HUES6 (cell line): ENCODE measurements around the gene SMG5.

ENCODE experiments used
- H3K27ac ChIP-seq: 2 replicates; pipeline ENCODE4 v1.7.0; 2013; ENCODE audit warnings: low read depth, mild to moderate bottlenecking, low read length, inconsistent platforms
- H3K27me3 ChIP-seq: 2 replicates; pipeline ENCODE4 v1.6.1; 2013; ENCODE audit warnings: low read length; ENCODE audit not compliant: control insufficient read depth, insufficient read depth
- H3K36me3 ChIP-seq: 2 replicates; pipeline ENCODE4 v1.6.1; 2013; ENCODE audit warnings: low read length; ENCODE audit not compliant: control insufficient read depth, insufficient read depth
- H3K4me1 ChIP-seq: 2 replicates; pipeline ENCODE4 v1.6.1; 2013; ENCODE audit warnings: low read length; ENCODE audit not compliant: control insufficient read depth, insufficient read depth
- H3K4me3 ChIP-seq: 2 replicates; pipeline ENCODE4 v1.5.1; 2013; ENCODE audit warnings: low read depth, low read length
- H3K9ac ChIP-seq: one replicate; pipeline ENCODE4 v1.6.1; 2013; ENCODE audit warnings: mild to moderate bottlenecking, low read length
- H3K9me3 ChIP-seq: 2 replicates; pipeline ENCODE4 v1.6.1; 2013; ENCODE audit warnings: low read depth, low read length; ENCODE audit not compliant: control insufficient read depth, insufficient read depth

Gene SMG5

GRCh38 chr1:156244126-156244525 is 38.5 kb downstream of the SMG5 start:
- Histone ChIP-seq H3K9ac (no peak overlapping the region), H3K4me1 (peaks cover 21% of the 10 kb centered on the region), H3K36me3 (peaks cover 25% of the 10 kb centered on the region), H3K4me3 (no peak overlapping the region), H3K9me3 (no peaks in the 10 kb centered on the region), H3K27ac (no peak overlapping the region), H3K27me3 (no peaks in the 10 kb centered on the region)

DNA sequence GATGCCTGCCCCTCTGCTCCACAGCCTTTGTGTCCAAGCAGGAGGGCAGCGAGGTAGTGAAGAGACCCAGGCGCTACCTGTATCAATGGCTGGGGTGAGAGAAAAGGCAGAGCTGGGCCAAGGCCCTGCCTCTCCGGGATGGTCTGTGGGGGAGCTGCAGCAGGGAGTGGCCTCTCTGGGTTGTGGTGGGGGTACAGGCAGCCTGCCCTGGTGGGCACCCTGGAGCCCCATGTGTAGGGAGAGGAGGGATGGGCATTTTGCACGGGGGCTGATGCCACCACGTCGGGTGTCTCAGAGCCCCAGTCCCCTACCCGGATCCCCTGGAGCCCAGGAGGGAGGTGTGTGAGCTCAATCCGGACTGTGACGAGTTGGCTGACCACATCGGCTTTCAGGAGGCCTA is 39.9 kb downstream of the SMG5 start:
- H3K9ac ChIP-seq: no peak overlapping the region
- no peak overlapping the region for H3K4me3 ChIP-seq
- H3K27ac ChIP-seq: no peak overlapping the region
- H3K9me3 ChIP-seq: no peaks in the 10 kb centered on the region
- H3K4me1 ChIP-seq: peaks cover 17% of the 10 kb centered on the region
- H3K27me3 ChIP-seq: no peaks in the 10 kb centered on the region
- peaks cover 35% of the 10 kb centered on the region for H3K36me3 ChIP-seq

GRCh38 chr1:156241926-156242325 is 40.7 kb downstream of the SMG5 start, which contains the start of gene BGLAP:
Gene BGLAP, plus strand, starts transcription at chr1:156242184. Its CDS starts 48 bp downstream, at chr1:156242232.
- Histone ChIP-seq H3K27ac (no peak within 1 kb of the TSS), H3K27me3 (no peaks in the 10 kb centered on the region), H3K4me3 (no peak within 1 kb of the TSS), H3K36me3 (peaks cover 39% of the 10 kb centered on the region), H3K4me1 (peaks cover 9% of the 10 kb centered on the region), H3K9me3 (no peaks in the 10 kb centered on the region), H3K9ac (no peak within 1 kb of the TSS)

- no peaks in the 10 kb centered on the region for H3K9me3 ChIP-seq
- H3K36me3 ChIP-seq: peaks cover 44% of the 10 kb centered on the region
- H3K27ac ChIP-seq: no peak overlapping the region
- no peak overlapping the region for H3K4me3 ChIP-seq
- peaks cover 3% of the 10 kb centered on the region; the same call in 1 of the 2 replicates for H3K4me1 ChIP-seq
- no peaks in the 10 kb centered on the region for H3K27me3 ChIP-seq
- no peak overlapping the region for H3K9ac ChIP-seq
Observed at GRCh38 chr1:156241311-156241811, 41.3 kb downstream of the SMG5 start.

- H3K4me3 ChIP-seq: no peak overlapping the region
- no peak overlapping the region for H3K9ac ChIP-seq
- H3K27ac ChIP-seq: no peak overlapping the region
- no peaks in the 10 kb centered on the region for H3K27me3 ChIP-seq
- peaks cover 61% of the 10 kb centered on the region for H3K36me3 ChIP-seq
- 0 out of 2 replicates have a peak, but pooled peaks cover 3% of the 10 kb centered on the region for H3K4me1 ChIP-seq
- no peaks in the 10 kb centered on the region for H3K9me3 ChIP-seq
Observed at GRCh38 chr1:156238248-156238647, 44.4 kb downstream of the SMG5 start.

DNA sequence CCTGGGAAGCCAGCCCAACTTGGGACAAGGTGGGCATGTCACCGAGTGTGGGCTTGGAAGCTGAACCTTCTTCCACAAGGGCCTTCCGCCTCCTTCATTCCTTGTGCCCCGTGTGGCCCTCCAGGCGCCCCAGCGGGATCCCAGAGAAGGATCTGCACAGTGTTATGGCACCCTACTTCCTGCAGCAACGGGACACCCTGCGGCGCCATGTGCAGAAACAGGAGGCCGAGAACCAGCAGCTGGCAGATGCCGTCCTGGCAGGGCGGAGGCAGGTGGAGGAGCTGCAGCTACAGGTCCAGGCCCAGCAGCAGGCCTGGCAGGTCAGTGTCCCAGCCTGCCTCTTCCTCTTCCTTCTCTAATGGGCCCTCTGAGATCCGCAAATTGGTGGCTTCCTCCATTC is 46.5 kb downstream of the SMG5 start:
- peaks cover 7% of the 10 kb centered on the region; the same call in 1 of the 2 replicates for H3K4me1 ChIP-seq
- no peak overlapping the region for H3K27ac ChIP-seq
- H3K36me3 ChIP-seq: peaks cover 58% of the 10 kb centered on the region
- H3K4me3 ChIP-seq: no peak overlapping the region
- H3K9ac ChIP-seq: no peak overlapping the region
- H3K9me3 ChIP-seq: no peaks in the 10 kb centered on the region
- no peaks in the 10 kb centered on the region for H3K27me3 ChIP-seq

DNA sequence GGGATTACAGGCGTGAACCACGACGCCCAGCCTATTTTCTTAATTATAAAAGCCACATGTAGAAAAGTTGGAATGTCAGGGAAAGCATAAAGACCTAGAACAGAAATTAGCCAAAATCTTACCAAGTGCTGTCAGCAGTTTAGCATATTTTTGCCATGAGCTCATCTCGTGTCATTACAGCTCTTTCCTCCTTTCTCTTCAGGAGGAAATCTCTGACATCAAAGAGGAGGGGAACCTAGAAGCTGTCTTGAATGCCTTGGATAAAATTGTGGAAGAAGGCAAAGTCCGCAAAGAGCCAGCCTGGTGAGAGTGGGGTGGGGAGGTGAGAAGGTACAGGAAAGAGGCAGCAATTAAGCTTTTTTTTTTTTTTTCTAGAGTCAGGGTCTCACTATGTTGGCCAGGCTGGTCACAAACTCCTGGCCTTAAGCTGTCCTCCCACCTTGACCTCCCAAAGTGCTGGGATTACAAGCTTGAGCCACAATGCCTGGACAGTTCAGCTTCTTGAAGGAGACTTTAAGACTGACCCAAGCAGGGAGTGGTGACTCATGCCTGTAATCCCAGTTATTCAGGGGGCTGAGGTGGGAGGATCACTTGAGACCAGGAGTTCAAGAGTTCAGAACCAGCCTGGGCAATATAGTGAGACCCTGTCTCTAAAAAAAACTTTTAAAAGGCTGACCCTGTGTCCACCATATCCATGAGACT is 49.0 kb downstream of the SMG5 start:
- H3K27ac ChIP-seq: no peak overlapping the region
- H3K4me1 ChIP-seq: peaks cover 6% of the 10 kb centered on the region; the same call in 1 of the 2 replicates
- no peak overlapping the region for H3K9ac ChIP-seq
- no peak overlapping the region for H3K4me3 ChIP-seq
- H3K9me3 ChIP-seq: no peaks in the 10 kb centered on the region
- no peaks in the 10 kb centered on the region for H3K27me3 ChIP-seq
- peaks cover 48% of the 10 kb centered on the region for H3K36me3 ChIP-seq

GRCh38 chr1:156232201-156232894 is 50.3 kb downstream of the SMG5 start:
- peaks cover 6% of the 10 kb centered on the region; the same call in 1 of the 2 replicates for H3K4me1 ChIP-seq
- no peaks in the 10 kb centered on the region for H3K9me3 ChIP-seq
- H3K27ac ChIP-seq: no peak overlapping the region
- H3K9ac ChIP-seq: no peak overlapping the region
- H3K27me3 ChIP-seq: no peaks in the 10 kb centered on the region
- no peak overlapping the region for H3K4me3 ChIP-seq
- peaks cover 44% of the 10 kb centered on the region for H3K36me3 ChIP-seq

GRCh38 chr1:156230473-156230837 is 52.2 kb downstream of the SMG5 start:
- Histone ChIP-seq H3K27ac (no peak overlapping the region), H3K36me3 (peaks cover 33% of the 10 kb centered on the region), H3K4me3 (no peak overlapping the region), H3K9me3 (no peaks in the 10 kb centered on the region), H3K4me1 (peaks cover 6% of the 10 kb centered on the region; the same call in 1 of the 2 replicates), H3K9ac (no peak overlapping the region), H3K27me3 (no peaks in the 10 kb centered on the region)

DNA sequence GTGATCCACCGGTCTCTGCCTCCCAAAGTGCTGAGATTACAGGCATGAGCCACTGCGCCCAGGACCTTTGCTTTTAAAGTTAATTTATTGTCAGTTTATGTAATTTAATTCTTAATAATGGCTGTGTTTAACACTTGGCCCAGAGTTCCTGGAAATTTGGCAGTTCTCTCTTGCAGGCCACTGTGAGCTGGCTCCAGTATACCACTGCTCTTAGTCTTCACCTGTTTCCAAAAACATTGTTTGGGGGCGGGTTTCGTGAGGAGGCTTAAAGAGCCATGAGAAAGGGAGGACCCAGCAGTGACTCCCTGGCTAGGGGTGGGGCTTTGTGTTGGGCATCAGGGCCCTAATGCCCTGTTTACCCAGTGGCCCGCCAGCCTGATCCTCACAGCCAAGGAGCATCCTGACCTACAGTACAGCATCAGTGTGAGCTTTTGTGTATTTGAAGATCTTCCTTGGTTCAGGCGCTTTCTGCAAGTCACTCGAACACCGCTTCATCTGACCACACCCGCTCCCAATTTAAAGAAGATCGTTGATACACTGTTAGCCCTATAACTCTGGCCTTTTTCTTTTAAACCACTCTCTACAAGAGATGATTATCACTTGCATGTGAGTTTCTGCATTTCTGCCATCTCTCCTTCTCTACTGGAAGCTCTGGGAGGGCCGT is 52.7 kb downstream of the SMG5 start:
- H3K36me3 ChIP-seq: peaks cover 33% of the 10 kb centered on the region
- H3K9ac ChIP-seq: no peak overlapping the region
- H3K27ac ChIP-seq: no peak overlapping the region
- H3K4me1 ChIP-seq: peaks cover 6% of the 10 kb centered on the region; the same call in 1 of the 2 replicates
- H3K4me3 ChIP-seq: no peak overlapping the region
- H3K9me3 ChIP-seq: no peaks in the 10 kb centered on the region
- no peaks in the 10 kb centered on the region for H3K27me3 ChIP-seq

DNA sequence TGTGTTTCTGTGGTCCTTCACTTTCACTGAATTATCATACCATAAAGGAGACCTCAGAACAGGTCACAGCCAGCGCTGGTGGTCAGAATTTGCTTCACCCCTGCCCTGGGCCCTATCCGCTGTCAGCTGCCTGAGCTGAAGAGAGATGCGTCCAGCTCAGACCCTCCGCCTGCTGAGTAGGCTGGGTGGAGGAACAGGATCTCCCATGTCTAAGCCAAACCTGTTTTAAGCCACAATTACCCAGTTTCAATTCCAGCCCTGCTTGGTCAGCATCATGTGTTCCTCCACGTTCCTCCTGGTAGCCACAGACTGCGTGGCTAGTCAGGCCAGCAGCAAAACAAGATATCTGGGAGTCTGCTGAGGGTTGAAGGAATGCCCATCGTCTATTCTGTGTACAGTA is 54.1 kb downstream of the SMG5 start:
- peaks cover 6% of the 10 kb centered on the region; the same call in 1 of the 2 replicates for H3K4me1 ChIP-seq
- H3K4me3 ChIP-seq: no peak overlapping the region
- H3K27me3 ChIP-seq: no peaks in the 10 kb centered on the region
- H3K9me3 ChIP-seq: no peaks in the 10 kb centered on the region
- no peak overlapping the region for H3K27ac ChIP-seq
- H3K9ac ChIP-seq: no peak overlapping the region
- H3K36me3 ChIP-seq: peaks cover 31% of the 10 kb centered on the region
